Measurements from ENCODE around the gene RDX.

GRCh38 chr11:110196884-110197420, 99.5 kb downstream of the RDX start:
- TF ChIP-seq POLR2AphosphoS5 (IDR thresholded peaks at IDR 0.05; ENCODE audit: low read depth, low read length) (no peak), POLR2A (IDR thresholded peaks at IDR 0.05; ENCODE audit: low read depth, low read length) (no peak), TAF1 (IDR thresholded peaks at IDR 0.05; ENCODE audit: borderline replicate concordance, low read depth, low read length) (no peak)
